Liver (tissue), 9 donors: Measurements from ENCODE around the gene TPH1. TPM values are rescaled to one million over a fixed set of nuclear protein-coding genes. Genes with fewer than 3 reads are reported as not detected.

ENCODE experiments used
- DNase-seq: peaks from one replicate; pipeline ENCODE4 v3.0.0-alpha.2; 2017; ENCODE audit warnings: low spot score
- H3K27ac ChIP-seq, 2 donors: one replicate each; pipeline ENCODE4 v1.7.0; 2013; ENCODE audit warnings: inconsistent platforms in 2 of 2, low read length in 2 of 2, control low read depth in 1 of 2, low read depth in 1 of 2, mild to moderate bottlenecking in 1 of 2
- H3K27me3 ChIP-seq, 4 donors: one replicate each; pipeline versions ENCODE4 v1.6.1 to v1.7.0; 2013; ENCODE audit warnings: low read length in 3 of 4, inconsistent platforms in 1 of 4, mild to moderate bottlenecking in 1 of 4, moderate library complexity in 1 of 4; ENCODE audit not compliant: control insufficient read depth in 4 of 4, insufficient read depth in 4 of 4
- H3K36me3 ChIP-seq, 4 donors: one replicate each; pipeline versions ENCODE4 v1.6.1 to v1.7.0; 2013; ENCODE audit warnings: low read length in 3 of 4, mild to moderate bottlenecking in 3 of 4, low read depth in 1 of 4, moderate library complexity in 1 of 4; ENCODE audit not compliant: control insufficient read depth in 4 of 4, insufficient read depth in 3 of 4
- H3K4me1 ChIP-seq, 4 donors: one replicate each; pipeline versions ENCODE4 v1.6.1 to v1.7.0; 2013; ENCODE audit warnings: low read length in 3 of 4, mild to moderate bottlenecking in 3 of 4, moderate library complexity in 1 of 4; ENCODE audit not compliant: control insufficient read depth in 4 of 4, insufficient read depth in 4 of 4
- H3K4me3 ChIP-seq, 3 donors: one replicate each; pipeline versions ENCODE4 v1.6.1 to v1.7.0; 2013; ENCODE audit warnings: low read length in 3 of 3, control low read depth in 1 of 3, low read depth in 1 of 3, mild to moderate bottlenecking in 1 of 3
- H3K9ac ChIP-seq, 2 donors: one replicate each; pipeline ENCODE4 v1.7.0; 2013; ENCODE audit warnings: low read length in 2 of 2, mild to moderate bottlenecking in 2 of 2, moderate library complexity in 2 of 2, control low read depth in 1 of 2, low read depth in 1 of 2
- H3K9me3 ChIP-seq, 4 donors: one replicate each; pipeline versions ENCODE4 v1.6.1 to v1.7.0; 2013; ENCODE audit warnings: low read length in 3 of 4; ENCODE audit not compliant: control insufficient read depth in 4 of 4
- CTCF ChIP-seq: fragments of 150-350 bp; IDR thresholded peaks from 2 replicates; pipeline ENCODE4 v1.5.1; 2017; ENCODE audit warnings: improper control_type of control experiment, low read depth, low read length; ENCODE audit not compliant: missing input control
- FOXA1 ChIP-seq: IDR thresholded peaks from 2 replicates; pipeline ENCODE4 v1.6.1; 2016; ENCODE audit warnings: antibody characterized with exemption
- FOXA2 ChIP-seq: IDR thresholded peaks from 2 replicates; pipeline ENCODE4 v1.6.1; 2016; ENCODE audit warnings: antibody characterized with exemption
- GABPA ChIP-seq, 2 donors: IDR thresholded peaks in 1 of 2; conservative IDR thresholded peaks in 1 of 2; 2 replicates each; pipeline ENCODE4 v1.6.1; 2016; ENCODE audit warnings: antibody characterized with exemption in 2 of 2, mild to moderate bottlenecking in 1 of 2, moderate library complexity in 1 of 2
- HNF4A ChIP-seq, 2 donors: conservative IDR thresholded peaks; 2 replicates each; pipeline ENCODE4 v1.6.1; 2016; ENCODE audit warnings: antibody characterized with exemption in 2 of 2, mild to moderate bottlenecking in 2 of 2
- HNF4G ChIP-seq: IDR thresholded peaks from 2 replicates; pipeline ENCODE4 v1.6.1; 2016; ENCODE audit warnings: antibody characterized with exemption
- JUND ChIP-seq, 2 donors: IDR thresholded peaks; 2 replicates each; pipeline ENCODE4 v1.6.1; 2016; ENCODE audit warnings: antibody characterized with exemption in 2 of 2
- MAX ChIP-seq: IDR thresholded peaks from 2 replicates; pipeline ENCODE4 v1.6.1; 2016; ENCODE audit warnings: antibody characterized with exemption
- NR2F2 ChIP-seq: IDR thresholded peaks from 2 replicates; pipeline ENCODE4 v1.6.1; 2016; ENCODE audit warnings: antibody characterized with exemption
- RAD21 ChIP-seq, 2 donors: IDR thresholded peaks; 2 replicates each; pipeline ENCODE4 v1.6.1; 2016; ENCODE audit warnings: antibody characterized with exemption in 2 of 2, mild to moderate bottlenecking in 2 of 2
- RXRA ChIP-seq, 2 donors: IDR thresholded peaks; 2 replicates each; pipeline ENCODE4 v1.6.1; 2017 to 2018; ENCODE audit warnings: antibody characterized with exemption in 2 of 2, mild to moderate bottlenecking in 1 of 2
- SP1 ChIP-seq: IDR thresholded peaks from 2 replicates; pipeline ENCODE4 v1.6.1; 2018; ENCODE audit warnings: antibody characterized with exemption, mild to moderate bottlenecking
- TAF1 ChIP-seq: conservative IDR thresholded peaks from 2 replicates; pipeline ENCODE4 v1.6.1; 2016; ENCODE audit warnings: antibody characterized with exemption, mild to moderate bottlenecking
- YY1 ChIP-seq: IDR thresholded peaks from 2 replicates; pipeline ENCODE4 v1.6.1; 2016; ENCODE audit warnings: antibody characterized with exemption, mild to moderate bottlenecking
- WGBS: extraction: QIAGEN DNeasy Blood & Tissue Kit; methylation state at CpG from one replicate; pipeline ENCODE4 v1.1.7; 2013; 5-methylcytosine and 5-hydroxymethylcytosine counted together
- polyA plus RNA-seq, 2 donors: library from polyadenylated mRNA; stranded (reverse) in 1 of 2; unstranded in 1 of 2; fragments of 200-250 nt in 1 of 2; fragments of >200 nt in 1 of 2; fragmentation: Nextera tagmentation in 1 of 2; extraction: Ambion mirVana in 1 of 2; gene quantifications; one replicate each; pipeline versions ENCODE4 v1.2.1 to v1.2.3, GENCODE V29; 2013 to 2015
- total RNA-seq, 2 donors: library from RNA; depleted of rRNA; stranded (reverse); fragments of >200 nt; gene quantifications; one replicate each; pipeline ENCODE4 v1.2.3, GENCODE V29; 2014
- TF ChIP-seq, protein P1 (sequence below): IDR thresholded peaks from 2 replicates; pipeline ENCODE4 v1.6.1; 2016; ENCODE audit warnings: antibody characterized with exemption
- donor health status: healthy.
- donor health status: healthy.
- donor health status: healthy.
- donor health status: healthy.
- donor health status: healthy.

The TPH1 gene
- total and polyA plus RNA-seq, 4 donors, result 0.01 to 0.19 (median 0.10) TPM

DNA sequence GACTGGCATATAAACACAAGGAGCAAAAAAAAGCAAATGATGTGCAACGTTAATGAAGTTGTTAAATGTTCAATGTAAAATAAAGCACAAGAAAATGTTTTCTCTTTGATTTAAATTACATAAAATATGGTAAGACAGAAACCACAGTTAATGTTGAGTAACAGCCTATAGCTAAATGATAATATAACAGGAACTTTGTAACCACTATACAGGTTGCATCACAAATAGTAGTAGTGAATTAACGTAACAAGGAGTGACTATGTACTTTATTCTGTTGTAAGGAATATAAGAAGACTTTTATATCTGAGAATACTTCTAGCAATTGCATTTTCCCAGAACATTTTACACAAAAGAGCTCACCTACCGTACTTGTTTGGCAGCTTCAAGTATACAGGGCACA lies 42.9 kb upstream of the TPH1 start:
- DNase-seq, result no peak
- H3K27me3 ChIP-seq, result no peaks in the 10 kb centered on the region
- H3K4me1 ChIP-seq, result no peaks in the 10 kb centered on the region
- H3K36me3 ChIP-seq, result peaks cover 3 to 40% (median 20%) of the 10 kb centered on the region in 4 donors
- H3K27ac ChIP-seq, result no peak overlapping the region
- no peak overlapping the region for H3K9ac ChIP-seq
- no peak for TF ChIP-seq NR2F2
- TF ChIP-seq GABPA (IDR thresholded peaks at IDR 0.05 in 1 of 2, conservative IDR thresholded peaks at IDR 0.05 in 1 of 2), result no peak
- TF ChIP-seq RAD21 (IDR thresholded peaks at IDR 0.05), result no peak
- no peak for TF ChIP-seq HNF4A (conservative IDR thresholded peaks at IDR 0.05)
- no peak for TF ChIP-seq JUND (IDR thresholded peaks at IDR 0.05)
- TF ChIP-seq RXRA (IDR thresholded peaks at IDR 0.05), result no peak
- TF ChIP-seq MAX, result no peak
- TF ChIP-seq CTCF, result no peak
- TF ChIP-seq FOXA2, result no peak
- TF ChIP-seq TAF1, result no peak
- no peak for TF ChIP-seq HNF4G
- TF ChIP-seq, protein P1, sequence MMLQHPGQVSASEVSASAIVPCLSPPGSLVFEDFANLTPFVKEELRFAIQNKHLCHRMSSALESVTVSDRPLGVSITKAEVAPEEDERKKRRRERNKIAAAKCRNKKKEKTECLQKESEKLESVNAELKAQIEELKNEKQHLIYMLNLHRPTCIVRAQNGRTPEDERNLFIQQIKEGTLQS, result no peak
- no peak for TF ChIP-seq FOXA1
- H3K9me3 ChIP-seq, result no peaks in the 10 kb centered on the region
- WGBS, result 86% methylated on average over 3 of the region's 3 CpGs
- H3K4me3 ChIP-seq, result no peak overlapping the region

- 98% methylated on average over 2 of the region's 2 CpGs for whole genome bisulfite sequencing
- no peak overlapping the region for H3K4me3 ChIP-seq
- peaks cover 1 to 34% (median 16%) of the 10 kb centered on the region in 4 donors for H3K36me3 ChIP-seq
Observed at GRCh38 chr11:18088366-18088765, 42.3 kb upstream of the TPH1 start.

More at GRCh38 chr11:18088366-18088765, 42.3 kb upstream of the TPH1 start:
- TF ChIP-seq HNF4A (conservative IDR thresholded peaks at IDR 0.05), result no peak
- no peak for TF ChIP-seq JUND (IDR thresholded peaks at IDR 0.05)
- TF ChIP-seq SP1, result no peak
- TF ChIP-seq GABPA (IDR thresholded peaks at IDR 0.05 in 1 of 2, conservative IDR thresholded peaks at IDR 0.05 in 1 of 2), result no peak
- no peak for TF ChIP-seq FOXA1
- no peak for TF ChIP-seq YY1
- TF ChIP-seq HNF4G, result no peak
- TF ChIP-seq NR2F2, result no peak
- no peak for TF ChIP-seq CTCF
- TF ChIP-seq, protein P1, result no peak
- TF ChIP-seq RXRA (IDR thresholded peaks at IDR 0.05), result no peak
- Histone ChIP-seq H3K27ac (no peak overlapping the region), H3K27me3 (no peaks in the 10 kb centered on the region), H3K4me1 (no peaks in the 10 kb centered on the region), H3K9me3 (no peaks in the 10 kb centered on the region), H3K9ac (no peak overlapping the region)
- DNase-seq, result no peak
